Dermis lymphatic vessel endothelial cell (primary cell): ENCODE data around the gene CD300LG. TPM values are rescaled to one million over a fixed set of nuclear protein-coding genes. Genes with fewer than 3 reads are reported as not detected.

Experiments used
- total RNA-seq: library from RNA; depleted of rRNA; stranded (reverse); fragments of >200 nt; gene quantifications from 2 replicates; pipeline ENCODE4 v1.2.1, GENCODE V29; 2014

Gene CD300LG, protein sequence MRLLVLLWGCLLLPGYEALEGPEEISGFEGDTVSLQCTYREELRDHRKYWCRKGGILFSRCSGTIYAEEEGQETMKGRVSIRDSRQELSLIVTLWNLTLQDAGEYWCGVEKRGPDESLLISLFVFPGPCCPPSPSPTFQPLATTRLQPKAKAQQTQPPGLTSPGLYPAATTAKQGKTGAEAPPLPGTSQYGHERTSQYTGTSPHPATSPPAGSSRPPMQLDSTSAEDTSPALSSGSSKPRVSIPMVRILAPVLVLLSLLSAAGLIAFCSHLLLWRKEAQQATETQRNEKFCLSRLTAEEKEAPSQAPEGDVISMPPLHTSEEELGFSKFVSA
- under 0.01 and 0.17 TPM in 2 replicates for total RNA-seq

DNA sequence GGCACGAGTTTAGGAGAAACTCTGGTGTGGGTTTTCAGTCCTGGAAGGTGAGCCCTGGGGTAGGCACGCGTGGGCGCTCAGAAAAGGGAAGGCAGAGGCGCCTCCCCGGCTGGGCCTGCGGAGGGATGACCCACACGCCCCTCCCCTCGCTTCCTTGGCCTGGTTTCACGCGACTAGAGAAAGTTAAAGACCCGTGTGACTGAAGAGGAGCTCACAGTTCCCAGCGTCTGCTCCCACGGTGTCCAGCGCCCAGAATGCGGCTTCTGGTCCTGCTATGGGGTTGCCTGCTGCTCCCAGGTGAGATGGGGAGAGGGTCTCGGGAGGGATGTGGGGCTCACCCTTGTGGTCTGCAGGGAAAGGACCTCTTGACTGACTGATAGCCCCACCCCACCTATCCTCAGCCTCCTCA is at the start of gene CD300LG:
CD300LG (plus strand) TSS at position 214 of the 409 bp plus-strand sequence; CDS start at position 255, 41 bp downstream.

GRCh38 chr17:43832976-43833829 is 13.8 kb upstream of the CD300LG start, which contains the start of gene MPP3:
Gene MPP3, minus strand, starts transcription at chr17:43833146. Its CDS starts 1,240 bp downstream, at chr17:43831906.

DNA sequence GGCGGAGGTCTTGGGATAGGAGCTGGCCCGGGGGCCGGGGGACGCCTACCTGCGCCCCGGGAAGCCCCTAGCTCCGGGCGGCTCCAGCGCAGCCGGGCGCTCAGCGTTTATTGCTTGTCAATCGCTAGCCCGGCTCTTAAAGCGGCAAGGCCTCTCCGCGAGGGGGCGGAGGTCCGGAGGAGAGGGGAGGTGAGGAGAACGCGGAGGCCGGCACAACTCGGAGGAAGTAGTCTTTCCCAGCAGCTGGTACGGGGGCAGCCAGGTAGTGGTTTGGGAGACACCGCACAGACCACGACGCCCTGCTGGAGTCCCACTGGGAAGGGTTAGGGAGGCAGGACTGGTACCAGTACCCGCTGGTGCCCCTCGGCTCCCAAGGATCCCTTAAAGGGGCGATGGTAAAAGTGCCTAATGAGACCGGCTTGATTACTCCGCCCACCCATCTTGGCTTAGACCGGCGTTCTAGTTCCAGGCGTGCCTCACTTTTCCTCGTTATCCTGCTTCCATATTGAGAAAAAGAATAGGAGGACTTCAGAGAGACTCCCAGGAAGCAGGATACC is 60.5 kb downstream of the CD300LG start, which contains the start of gene MPP2:
MPP2 (minus strand) TSS at position 112 of the 557 bp plus-strand sequence. CDS start 3,076 bp downstream, outside the sequence.

Other genes starting within 250 kb of the CD300LG start
- under 0.01 and 0.09 TPM in 2 replicates for gene MEOX1, start 185.3 kb upstream of the CD300LG start, total RNA-seq
- gene SOST, start 88.4 kb upstream of the CD300LG start, total RNA-seq = not detected in 2 replicates
- gene DUSP3, start 68.2 kb upstream of the CD300LG start, total RNA-seq = 47.6 and 73.7 TPM in 2 replicates
- not detected in 2 replicates for gene CFAP97D1, start 66.7 kb upstream of the CD300LG start, total RNA-seq
- 0.95 and 1.2 TPM in 2 replicates for gene MPP3, start 14.0 kb upstream of the CD300LG start, total RNA-seq
- gene MPP2, start 60.4 kb downstream of the CD300LG start, total RNA-seq = under 0.01 and 0.11 TPM in 2 replicates
- gene PPY, start 95.3 kb downstream of the CD300LG start, total RNA-seq = not detected in 2 replicates
- not detected in 2 replicates for gene PYY, start 106.8 kb downstream of the CD300LG start, total RNA-seq
- 2.4 TPM in 2 replicates for gene NAGS, start 157.4 kb downstream of the CD300LG start, total RNA-seq
- gene TMEM101, start 167.8 kb downstream of the CD300LG start, total RNA-seq = 87.9 and 101 TPM in 2 replicates
- 22.0 and 22.6 TPM in 2 replicates for gene LSM12, start 219.5 kb downstream of the CD300LG start, total RNA-seq
- gene G6PC3, start 223.6 kb downstream of the CD300LG start, total RNA-seq = 19.2 and 25.9 TPM in 2 replicates